Kidney tubule cell (primary cell): ENCODE results near the gene PLA2G3.

Experiments used
- DNase-seq: peaks from one replicate; pipeline ENCODE4 v3.0.0-alpha.2; 2018; ENCODE audit warnings: low spot score

Gene PLA2G3

GRCh38 chr22:31085928-31086327 lies 54.4 kb downstream of the PLA2G3 start:
- no peak for DNase-seq

DNA sequence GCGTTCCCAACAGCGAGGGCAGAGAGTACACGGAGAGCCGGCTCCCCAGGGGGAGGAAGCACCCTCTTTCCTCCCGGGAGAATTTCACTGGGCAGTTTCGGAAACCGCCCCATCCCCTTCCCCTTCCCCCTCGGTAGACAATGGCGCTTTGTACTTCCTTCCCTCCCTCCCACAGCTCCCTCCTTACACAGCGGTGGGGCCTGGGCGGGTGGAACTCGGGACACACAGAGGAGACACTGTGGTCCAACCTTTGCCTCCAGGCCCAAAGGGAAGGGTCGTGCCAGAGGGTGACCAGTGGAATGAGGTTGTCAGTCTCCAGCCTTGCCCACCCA lies 54.8 kb downstream of the PLA2G3 start:
- DNase-seq: peak; percentile 27

GRCh38 chr22:31084811-31085492 lies 55.4 kb downstream of the PLA2G3 start:
- DNase-seq: peak; percentile 74
